GM18508 (cell line): ENCODE data around the gene B4GALNT3.

ENCODE experiments used
- ATAC-seq: cut with Tn5 transposase; IDR thresholded peaks from one replicate; pipeline ENCODE4 v1.9.1; 2021; ENCODE audit warnings: moderate number of reproducible peaks; ENCODE audit not compliant: insufficient read depth, unreplicated experiment

Gene B4GALNT3

GRCh38 chr12:507391-507796 lies 47.7 kb downstream of the B4GALNT3 start:
- no peak for ATAC-seq

GRCh38 chr12:508145-508544 lies 48.4 kb downstream of the B4GALNT3 start:
- no peak for ATAC-seq

DNA sequence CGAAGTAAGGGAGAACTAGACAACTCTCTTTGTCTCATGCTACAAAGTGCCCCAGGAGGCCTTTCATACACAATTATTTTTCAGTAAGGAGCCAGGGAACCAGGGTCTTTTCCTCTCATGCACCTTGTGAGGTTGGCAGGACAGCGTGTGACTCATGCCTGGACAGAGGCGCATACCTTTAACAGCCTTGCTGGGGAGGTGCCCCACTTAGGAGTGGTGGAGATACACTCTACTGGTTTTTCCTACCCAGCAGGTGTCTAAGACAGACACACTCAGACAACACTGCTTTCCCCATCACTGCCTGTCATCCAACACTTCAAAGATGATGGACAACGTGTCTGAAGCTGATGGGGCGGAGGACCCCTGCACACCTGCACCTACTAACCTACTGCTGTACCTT lies 49.1 kb downstream of the B4GALNT3 start:
- ATAC-seq: no peak

GRCh38 chr12:509500-509899 lies 49.8 kb downstream of the B4GALNT3 start:
- no peak for ATAC-seq

- ATAC-seq: no peak
Observed at GRCh38 chr12:510071-510825, 50.5 kb downstream of the B4GALNT3 start.

GRCh38 chr12:512933-513332 lies 53.2 kb downstream of the B4GALNT3 start:
- ATAC-seq: no peak

GRCh38 chr12:513446-513845 lies 53.7 kb downstream of the B4GALNT3 start:
- no peak for ATAC-seq

DNA sequence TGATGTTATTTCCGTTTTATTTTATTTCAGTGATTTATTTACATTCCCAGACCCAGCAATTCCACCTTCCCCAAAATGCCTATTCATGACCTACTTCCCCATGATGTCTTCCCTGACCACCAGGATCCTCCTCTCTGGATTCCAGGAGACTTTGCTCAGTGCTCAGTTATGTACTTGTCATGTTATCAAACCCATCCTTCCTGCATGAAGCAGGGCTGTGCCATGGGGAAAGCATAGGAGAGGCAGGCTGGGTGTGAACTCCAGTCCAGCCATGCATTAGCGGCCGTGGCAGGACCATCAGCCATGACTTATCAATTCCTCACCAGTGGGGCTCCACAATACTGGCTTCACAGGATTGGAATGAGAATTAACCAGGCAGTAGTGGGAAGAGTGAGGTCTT lies 57.8 kb downstream of the B4GALNT3 start:
- ATAC-seq: no peak

DNA sequence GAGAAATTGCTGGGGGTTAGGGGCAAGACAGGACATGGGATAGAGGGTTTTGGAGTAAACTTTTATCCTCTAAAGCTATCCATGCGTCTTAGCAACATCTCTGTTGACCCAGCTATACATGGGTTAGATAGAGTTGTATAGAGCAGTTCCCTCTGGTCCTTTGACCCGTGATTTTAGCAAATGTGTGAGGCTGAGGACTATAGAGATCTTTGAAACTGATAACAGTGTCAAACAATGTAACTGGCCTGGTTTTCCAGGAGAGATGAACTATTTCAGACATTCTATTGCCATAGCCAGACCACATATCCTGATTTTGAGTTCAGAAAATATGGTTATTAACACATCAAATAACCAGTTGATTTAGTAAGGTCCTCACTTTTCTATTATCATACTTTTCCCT lies 60.4 kb downstream of the B4GALNT3 start:
- no peak for ATAC-seq

GRCh38 chr12:522692-523378 lies 63.1 kb downstream of the B4GALNT3 start:
- ATAC-seq: no peak

DNA sequence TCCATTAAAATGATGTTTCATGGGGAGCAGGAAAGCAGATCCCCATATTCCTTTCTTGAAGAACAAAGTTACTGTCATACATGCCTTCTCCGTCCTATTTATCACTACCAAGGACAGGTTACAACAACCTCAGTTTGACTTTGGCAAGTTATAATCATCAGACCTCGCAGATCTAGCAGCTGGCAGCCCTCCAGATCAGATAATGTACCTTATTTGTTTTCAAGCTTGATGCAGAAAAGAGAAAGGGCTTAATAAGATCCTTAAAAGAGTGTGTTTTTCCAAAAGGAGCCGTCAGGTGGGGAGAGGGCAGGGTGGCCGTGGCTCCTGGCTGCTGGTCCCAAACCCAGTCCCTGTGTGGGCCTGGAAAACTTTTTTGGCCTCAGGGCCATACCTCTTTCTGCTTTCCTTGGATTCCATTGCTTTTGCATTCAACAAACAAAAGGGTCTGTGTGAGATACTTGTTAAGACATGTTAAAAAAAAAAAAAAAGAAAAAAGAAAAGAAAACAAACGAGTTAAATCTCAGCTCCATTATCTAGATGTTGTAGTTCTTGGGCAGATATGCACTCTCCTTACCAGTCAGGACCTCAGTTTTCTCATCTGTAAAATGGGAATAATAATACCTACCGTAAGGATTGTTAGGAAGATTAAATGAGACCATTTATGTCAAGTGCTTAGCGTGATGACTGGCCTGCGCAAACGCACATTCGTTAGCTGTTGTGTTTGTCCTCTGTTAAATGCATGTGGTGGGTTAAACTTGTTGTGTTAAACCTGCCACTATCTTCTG lies 64.6 kb downstream of the B4GALNT3 start:
- no peak for ATAC-seq

GRCh38 chr12:526089-526488 lies 66.3 kb downstream of the B4GALNT3 start:
- no peak for ATAC-seq

DNA sequence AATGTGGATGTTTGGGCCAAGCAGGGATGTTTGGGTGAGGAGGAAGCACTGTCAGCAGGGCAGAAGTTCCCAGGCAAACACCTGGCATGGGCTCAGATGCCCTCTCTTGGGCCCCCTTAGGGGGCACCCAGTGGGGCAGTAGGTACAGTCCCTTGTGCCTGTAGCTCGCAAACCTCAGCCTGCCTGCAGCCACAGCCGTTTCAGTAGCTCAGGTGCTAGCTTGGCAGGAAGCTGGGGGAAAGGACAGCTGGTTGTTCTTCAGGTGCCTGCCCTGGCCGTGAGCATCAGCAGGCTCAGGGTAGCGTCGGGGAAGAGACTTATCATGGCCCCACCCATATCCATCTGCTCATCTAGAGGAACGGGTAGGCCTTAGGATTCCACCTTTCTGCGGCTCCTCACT lies 67.5 kb downstream of the B4GALNT3 start:
- ATAC-seq: no peak

GRCh38 chr12:527729-528128 lies 68.0 kb downstream of the B4GALNT3 start:
- ATAC-seq: no peak

DNA sequence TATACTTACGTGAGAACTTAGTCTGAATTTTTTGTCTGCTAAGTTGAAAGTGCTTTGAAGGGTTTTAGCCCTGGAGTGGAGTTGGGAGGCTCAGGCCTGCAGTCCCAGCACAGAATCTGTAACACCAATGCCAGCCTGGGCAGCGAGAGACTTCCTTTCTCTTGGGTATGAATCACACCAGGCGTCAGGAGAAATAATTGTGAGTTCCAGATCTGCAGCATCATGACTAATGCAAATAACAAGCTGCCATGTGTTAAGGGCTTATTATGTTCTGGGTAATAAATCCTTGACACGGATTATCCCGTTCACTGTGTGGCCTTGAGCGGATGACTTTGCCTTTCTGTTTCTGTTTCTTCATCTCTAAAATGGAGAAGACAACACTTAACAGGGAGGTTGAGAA lies 70.6 kb downstream of the B4GALNT3 start:
- no peak for ATAC-seq

GRCh38 chr12:530821-531220 lies 71.1 kb downstream of the B4GALNT3 start:
- no peak for ATAC-seq

DNA sequence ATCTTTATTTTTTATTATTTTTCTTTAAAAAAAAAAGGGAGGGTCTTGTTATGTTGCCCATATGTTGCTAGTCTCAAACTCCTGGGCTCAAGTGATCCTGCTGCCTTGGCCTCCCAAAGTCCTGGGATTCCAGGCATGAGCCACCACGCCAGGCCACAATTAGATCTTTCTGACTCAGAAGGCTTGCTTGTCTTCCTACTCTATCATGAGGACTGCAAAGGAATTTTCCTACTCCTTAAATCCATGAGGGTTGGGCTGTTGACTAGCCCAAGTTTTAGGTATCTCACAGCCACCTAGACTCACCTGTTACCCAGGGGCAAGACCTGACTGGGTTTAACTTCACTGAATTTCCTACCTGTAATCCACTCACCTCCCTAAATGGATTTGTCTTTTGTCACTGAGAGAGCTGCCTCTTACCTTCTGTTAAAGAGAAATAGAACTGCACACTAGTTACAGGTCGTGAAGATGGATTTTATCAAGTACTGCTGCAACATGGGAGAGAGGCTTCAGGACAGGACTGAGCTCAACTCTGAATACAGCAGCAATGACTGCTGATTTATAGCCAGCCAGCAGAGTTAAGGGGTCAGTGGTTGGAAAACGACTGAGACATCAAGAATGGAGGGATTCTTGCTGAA lies 72.3 kb downstream of the B4GALNT3 start:
- ATAC-seq: no peak

- no peak for ATAC-seq
Observed at GRCh38 chr12:532908-533565, 73.3 kb downstream of the B4GALNT3 start.

GRCh38 chr12:533718-534117 lies 74.0 kb downstream of the B4GALNT3 start:
- no peak for ATAC-seq

DNA sequence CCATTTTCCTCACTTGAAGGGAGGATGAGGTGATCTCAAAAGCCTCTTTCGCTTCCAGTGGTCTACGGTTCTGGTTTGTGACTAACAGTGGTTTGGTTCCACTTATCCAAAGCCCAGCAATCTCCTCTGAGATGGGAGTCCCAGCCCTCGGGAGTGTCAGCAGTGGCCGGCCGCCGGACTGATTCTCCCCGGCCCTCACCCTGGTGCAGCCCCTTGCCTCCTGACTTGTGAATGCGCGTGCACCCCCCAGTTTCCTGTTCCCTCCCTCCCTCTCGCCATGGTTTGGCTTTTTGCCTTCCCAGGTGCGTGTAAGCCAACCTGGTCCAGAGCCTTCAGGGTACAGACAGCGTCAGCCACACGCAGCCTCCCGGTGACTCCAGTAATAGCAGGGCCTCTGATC lies 74.5 kb downstream of the B4GALNT3 start:
- ATAC-seq: no peak
